Nephron progenitor cell (in vitro differentiated cells): ENCODE data around the gene LPAR2.

Experiments used
- DNase-seq: peaks from one replicate; pipeline ENCODE4 v3.0.0; 2021
- H3K27ac Mint-ChIP-seq: 2 replicates; pipeline ENCODE4 v1.8.0; 2021; ENCODE audit warnings: mild to moderate bottlenecking, moderate library complexity, mixed read lengths
- H3K27me3 Mint-ChIP-seq: 2 replicates; pipeline ENCODE4 v1.8.0; 2021; ENCODE audit warnings: mild to moderate bottlenecking, low read depth, mixed read lengths; ENCODE audit not compliant: poor library complexity
- H3K36me3 Mint-ChIP-seq: 2 replicates; pipeline ENCODE4 v1.8.0; 2021; ENCODE audit warnings: low read depth, mixed read lengths
- H3K4me1 Mint-ChIP-seq: 2 replicates; pipeline ENCODE4 v1.8.0; 2021; ENCODE audit warnings: mixed read lengths
- H3K4me3 Mint-ChIP-seq: 2 replicates; pipeline ENCODE4 v1.8.0; 2021; ENCODE audit warnings: mild to moderate bottlenecking, moderate library complexity, mixed read lengths
- H3K9me3 Mint-ChIP-seq: 2 replicates; pipeline ENCODE4 v1.8.0; 2021; ENCODE audit warnings: mild to moderate bottlenecking, moderate library complexity, mixed read lengths
- CTCF ChIP-seq: fragments of 200-600 bp; sonication (generic); IDR thresholded peaks from 2 replicates; pipeline ENCODE4 v1.5.0; 2021; ENCODE audit warnings: antibody characterized with exemption

Gene LPAR2

GRCh38 chr19:19661141-19661674 lies 33.2 kb upstream of the LPAR2 start:
- H3K36me3 Mint-ChIP-seq = peaks cover 17% of the 10 kb centered on the region
- peak overlapping the region; percentile 93 for H3K4me3 Mint-ChIP-seq
- no peaks in the 10 kb centered on the region for H3K27me3 Mint-ChIP-seq
- H3K27ac Mint-ChIP-seq = peak overlapping the region; percentile 89
- H3K4me1 Mint-ChIP-seq = peaks cover 20% of the 10 kb centered on the region
- TF ChIP-seq CTCF = no peak
- peaks cover 10% of the 10 kb centered on the region for H3K9me3 Mint-ChIP-seq
- no peak for DNase-seq

- no peak overlapping the region for H3K4me3 Mint-ChIP-seq
- DNase-seq = no peak
- H3K27ac Mint-ChIP-seq = no peak overlapping the region
- H3K36me3 Mint-ChIP-seq = peaks cover 23% of the 10 kb centered on the region
- no peaks in the 10 kb centered on the region for H3K27me3 Mint-ChIP-seq
- H3K9me3 Mint-ChIP-seq = peaks cover 7% of the 10 kb centered on the region
- no peak for TF ChIP-seq CTCF
- H3K4me1 Mint-ChIP-seq = peaks cover 20% of the 10 kb centered on the region
These were observed 31.7 kb upstream of the LPAR2 start for GRCh38 chr19:19659646-19660245.

- no peak for DNase-seq
- Mint-ChIP-seq H3K4me1 (peaks cover 15% of the 10 kb centered on the region), H3K27ac (no peak overlapping the region), H3K36me3 (peaks cover 32% of the 10 kb centered on the region), H3K27me3 (no peaks in the 10 kb centered on the region), H3K4me3 (no peak overlapping the region), H3K9me3 (no peaks in the 10 kb centered on the region)
- TF ChIP-seq CTCF = no peak
These were observed 29.4 kb upstream of the LPAR2 start for GRCh38 chr19:19657397-19657783.

- no peak overlapping the region for H3K4me3 Mint-ChIP-seq
- H3K27ac Mint-ChIP-seq = peak overlapping the region; percentile 15
- no peaks in the 10 kb centered on the region for H3K27me3 Mint-ChIP-seq
- peaks cover 8% of the 10 kb centered on the region for H3K4me1 Mint-ChIP-seq
- peaks cover 37% of the 10 kb centered on the region for H3K36me3 Mint-ChIP-seq
- DNase-seq = no peak
- no peaks in the 10 kb centered on the region for H3K9me3 Mint-ChIP-seq
- TF ChIP-seq CTCF = no peak
These were observed 28.7 kb upstream of the LPAR2 start for GRCh38 chr19:19656451-19657396.

GRCh38 chr19:19655641-19656343 lies 27.8 kb upstream of the LPAR2 start:
- H3K4me1 Mint-ChIP-seq = no peaks in the 10 kb centered on the region
- TF ChIP-seq CTCF = no peak
- H3K9me3 Mint-ChIP-seq = no peaks in the 10 kb centered on the region
- no peak overlapping the region for H3K4me3 Mint-ChIP-seq
- no peak overlapping the region for H3K27ac Mint-ChIP-seq
- DNase-seq = no peak
- no peaks in the 10 kb centered on the region for H3K27me3 Mint-ChIP-seq
- peaks cover 31% of the 10 kb centered on the region for H3K36me3 Mint-ChIP-seq
